ENCODE data around the gene DENND1C.
"Not testable (repeated sequence)": the region's sequence is repeated elsewhere in the genome, so short reads cannot be mapped to it uniquely, and the experiment has no call there.

The DENND1C gene

GRCh38 chr19:6508028-6508771 lies 26.6 kb upstream of the DENND1C start:
- DNase-seq = not testable (repeated sequence)

- no peak for DNase-seq
Measured at GRCh38 chr19:6503407-6504201, 22.0 kb upstream of the DENND1C start.

GRCh38 chr19:6501740-6502648 lies 20.4 kb upstream of the DENND1C start, which contains the start of gene TUBB4A:
Gene TUBB4A (minus strand): TSS chr19:6502309. CDS start chr19:6502212, 97 bp downstream.
- no peak for DNase-seq

- DNase-seq = no peak
Measured at GRCh38 chr19:6500837-6501739, 19.5 kb upstream of the DENND1C start.

GRCh38 chr19:6499052-6499790 lies 17.6 kb upstream of the DENND1C start:
- DNase-seq = no peak

- DNase-seq = no peak
Measured at GRCh38 chr19:6498294-6499036, 16.9 kb upstream of the DENND1C start.

- DNase-seq = no peak
Measured at GRCh38 chr19:6495947-6496346, 14.4 kb upstream of the DENND1C start.

- DNase-seq = no peak
Measured at GRCh38 chr19:6494438-6495036, 12.9 kb upstream of the DENND1C start.

GRCh38 chr19:6491802-6492592 lies 10.4 kb upstream of the DENND1C start:
- DNase-seq = no peak

- DNase-seq = no peak
Measured at GRCh38 chr19:6490134-6490533, 8.5 kb upstream of the DENND1C start.

- no peak for DNase-seq
Measured at GRCh38 chr19:6489278-6490061, 7.9 kb upstream of the DENND1C start.

- DNase-seq = no peak
Measured at GRCh38 chr19:6484831-6485230, 3.2 kb upstream of the DENND1C start.

GRCh38 chr19:6484230-6484629 lies 2.6 kb upstream of the DENND1C start:
- no peak for DNase-seq

GRCh38 chr19:6483235-6483634 lies 1.6 kb upstream of the DENND1C start:
- DNase-seq = no peak

- DNase-seq = no peak
Measured at GRCh38 chr19:6482343-6482686, 728 bp upstream of the DENND1C start.

- DNase-seq = no peak
Measured at GRCh38 chr19:6480848-6481415, 655 bp downstream of the DENND1C start.

- DNase-seq = no peak
Measured at GRCh38 chr19:6479836-6480398, 1.7 kb downstream of the DENND1C start.

- DNase-seq = no peak
Measured at GRCh38 chr19:6478815-6479214, 2.8 kb downstream of the DENND1C start.
